ENCODE data around the gene HK1.

DNA sequence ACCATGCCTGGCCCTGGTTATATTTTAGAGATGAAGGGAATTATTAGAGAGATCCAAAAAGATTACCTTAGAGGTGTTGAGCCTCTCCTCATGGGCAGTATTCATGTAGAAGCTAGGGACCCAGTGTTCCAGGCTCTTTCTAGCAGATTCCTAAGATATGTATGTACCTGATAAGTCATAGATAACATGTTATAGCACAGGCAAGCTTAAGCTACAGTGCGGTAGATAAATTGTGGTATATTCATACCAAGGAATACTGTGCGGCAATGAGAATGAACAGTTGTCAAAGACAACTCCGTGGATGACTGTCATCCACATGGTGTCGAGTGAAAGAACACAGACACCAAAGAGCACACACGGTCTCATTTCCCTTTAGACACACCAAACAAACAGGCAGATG lies 85.4 kb downstream of the HK1 start:
- TF ChIP-seq CTCF (IDR thresholded peaks at IDR 0.05; ENCODE audit: insufficient read depth, low read depth, low read length), result no peak
- no peak for TF ChIP-seq EZH2 (IDR thresholded peaks at IDR 0.05; ENCODE audit: insufficient read depth, low read length)

All from astrocyte (in vitro differentiated cells and primary cell).